ENCODE measurements around the gene VSIG8. TPM values are rescaled to one million over a fixed set of nuclear protein-coding genes. Genes with fewer than 3 reads are reported as not detected.
A peak's percentile ranks its signal among the peaks of the same experiment; 100 is the strongest.

VSIG8 gene
- total and polyA plus RNA-seq, 2 donors (not counting 1 experiment from before 2014, with no cell fraction given) = not detected

- Histone ChIP-seq H3K79me2 (ENCODE audit: control insufficient read depth, insufficient read depth, low read length) (no peaks in the 10 kb centered on the region), H3K27me3 (replicated peaks in 1 of 4; ENCODE audit: control extremely low read depth in 1 of 4, control insufficient read depth in 3 of 4, insufficient read depth in 4 of 4, low read length in 3 of 4) (peaks cover 0 to 27% (median 4%) of the 10 kb centered on the region in 4 experiments), H2AFZ (ENCODE audit: insufficient read depth, low read depth, low read length, poor library complexity, severe bottlenecking) (peak overlapping the region; percentile 81), H3K9me3 (ENCODE audit: control extremely low read depth in 1 of 3, control insufficient read depth in 2 of 3, insufficient read depth in 1 of 3, low read length in 2 of 3) (no peaks in the 10 kb centered on the region), H3K4me2 (replicated peaks; ENCODE audit: low read depth, low read length, poor library complexity, severe bottlenecking) (peak overlapping the region; percentile 92), H3K36me3 (replicated peaks in 1 of 2; ENCODE audit: control extremely low read depth in 1 of 2, control insufficient read depth in 1 of 2, extremely low read depth in 1 of 2, insufficient read depth in 2 of 2, low read length in 1 of 2) (no peaks in the 10 kb centered on the region), H3K27ac (ENCODE audit: low read length in 2 of 2) (no peak overlapping the region), H3K4me1 (ENCODE audit: control insufficient read depth in 2 of 2, insufficient read depth in 2 of 2, low read length in 2 of 2) (peaks cover 5 to 13% of the 10 kb centered on the region in 2 donors), H3K9ac (ENCODE audit: low read length) (no peak overlapping the region), H3K4me3 (ENCODE audit: control extremely low read depth in 1 of 5, extremely low read depth in 1 of 5, insufficient read depth in 1 of 5, low read depth in 2 of 5, low read length in 4 of 5) (peak overlapping the region in 3 of 5 experiments; percentile 52 to 64 (median 59)), H4K20me1 (ENCODE audit: control insufficient read depth, insufficient read depth, low read length, poor library complexity, severe bottlenecking) (no peaks in the 10 kb centered on the region)
- WGBS (ENCODE audit: insufficient coverage) = 7% methylated on average over 3 of the region's 6 CpGs
- intact Hi-C loops (cut with micrococcal nuclease) = loop anchor here (1.0 to 5.0 kb wide), 3 partner anchors 37 to 153 kb away; no protein-coding TSS in a partner anchor
- Mint-ChIP-seq H3K9me3 (ENCODE audit: insufficient read depth) (no peaks in the 10 kb centered on the region), H3K27me3 (peaks cover 6% of the 10 kb centered on the region), H3K4me3 (peak overlapping the region; percentile 70), H3K27ac (peak overlapping the region; percentile 27), H3K4me1 (peaks cover 12% of the 10 kb centered on the region)
- DNase-seq = no peak
- TF ChIP-seq CTCF (IDR thresholded peaks at IDR 0.05) (no peak), EZH2 (IDR thresholded peaks at IDR 0.05; ENCODE audit: borderline replicate concordance, insufficient read depth, low read depth, low read length, poor library complexity, severe bottlenecking) (no peak)
- POLR2A ChIA-PET = interaction anchor here (0.8 to 1.1 kb wide), 3 partner anchors 68 to 71 kb away, joined by 3 read pairs; partner anchors contain the start of gene TAGLN2
- no peak for ATAC-seq (ENCODE audit: low read depth)
- CTCF ChIA-PET = interaction anchor here (1.1 to 1.5 kb wide), 5 partner anchors 36 to 154 kb away, joined by 3 to 4 read pairs (median 3); no protein-coding TSS in a partner anchor
Measured at GRCh38 chr1:159853417-159854115, 8.9 kb downstream of the VSIG8 start.

GRCh38 chr1:159851407-159851806, 11.1 kb downstream of the VSIG8 start:
- Histone ChIP-seq H3K36me3 (replicated peaks in 1 of 2; ENCODE audit: control extremely low read depth in 1 of 2, control insufficient read depth in 1 of 2, extremely low read depth in 1 of 2, insufficient read depth in 2 of 2, low read length in 1 of 2) (no peaks in the 10 kb centered on the region), H3K27me3 (replicated peaks in 1 of 4; ENCODE audit: control extremely low read depth in 1 of 4, control insufficient read depth in 3 of 4, insufficient read depth in 4 of 4, low read length in 3 of 4) (peaks cover 0 to 27% (median 4%) of the 10 kb centered on the region in 4 experiments), H3K27ac (ENCODE audit: low read length in 2 of 2) (no peak overlapping the region), H3K4me2 (replicated peaks; ENCODE audit: low read depth, low read length, poor library complexity, severe bottlenecking) (no peak overlapping the region), H2AFZ (ENCODE audit: insufficient read depth, low read depth, low read length, poor library complexity, severe bottlenecking) (no peak overlapping the region), H3K4me3 (ENCODE audit: control extremely low read depth in 1 of 5, extremely low read depth in 1 of 5, insufficient read depth in 1 of 5, low read depth in 2 of 5, low read length in 4 of 5) (no peak overlapping the region), H3K79me2 (ENCODE audit: control insufficient read depth, insufficient read depth, low read length) (no peaks in the 10 kb centered on the region), H3K9me3 (ENCODE audit: control extremely low read depth in 1 of 3, control insufficient read depth in 2 of 3, insufficient read depth in 1 of 3, low read length in 2 of 3) (no peaks in the 10 kb centered on the region), H3K4me1 (ENCODE audit: control insufficient read depth in 2 of 2, insufficient read depth in 2 of 2, low read length in 2 of 2) (peaks cover 5 to 13% of the 10 kb centered on the region in 2 donors), H4K20me1 (ENCODE audit: control insufficient read depth, insufficient read depth, low read length, poor library complexity, severe bottlenecking) (no peaks in the 10 kb centered on the region), H3K9ac (ENCODE audit: low read length) (no peak overlapping the region)
- Mint-ChIP-seq H3K27me3 (peaks cover 18% of the 10 kb centered on the region), H3K27ac (no peak overlapping the region), H3K4me3 (no peak overlapping the region), H3K9me3 (ENCODE audit: insufficient read depth) (no peaks in the 10 kb centered on the region), H3K4me1 (peaks cover 12% of the 10 kb centered on the region)
- no CpG with 5 or more reads among the region's 1 CpG for WGBS (ENCODE audit: insufficient coverage)
- POLR2A ChIA-PET = no interaction called here
- CTCF ChIA-PET = interaction anchor here (0.8 to 1.8 kb wide), 8 partner anchors 9 to 52 kb away, joined by 3 to 5 read pairs (median 4); no protein-coding TSS in a partner anchor
- TF ChIP-seq EZH2 (IDR thresholded peaks at IDR 0.05; ENCODE audit: borderline replicate concordance, insufficient read depth, low read depth, low read length, poor library complexity, severe bottlenecking) (no peak), CTCF (IDR thresholded peaks at IDR 0.05) (no peak)
- no peak for DNase-seq
- ATAC-seq (ENCODE audit: low read depth) = no peak
- intact Hi-C loops (cut with micrococcal nuclease) = loop anchor here (5.0 kb wide), 1 partner anchor 86 kb away; no protein-coding TSS in a partner anchor
